Activated gamma-delta T cell treated with anti-CD3 and anti-CD28 coated beads, Interleukin-2, amount 50 U/mL, for 16 hours (primary cell): ENCODE data around the gene ROBO4.
A peak's percentile ranks its signal among the peaks of the same experiment; 100 is the strongest.

Experiments
- DNase-seq: peaks from one replicate; pipeline ENCODE4 v3.0.0-alpha.2; 2020; ENCODE audit warnings: low read depth

Gene ROBO4

DNA sequence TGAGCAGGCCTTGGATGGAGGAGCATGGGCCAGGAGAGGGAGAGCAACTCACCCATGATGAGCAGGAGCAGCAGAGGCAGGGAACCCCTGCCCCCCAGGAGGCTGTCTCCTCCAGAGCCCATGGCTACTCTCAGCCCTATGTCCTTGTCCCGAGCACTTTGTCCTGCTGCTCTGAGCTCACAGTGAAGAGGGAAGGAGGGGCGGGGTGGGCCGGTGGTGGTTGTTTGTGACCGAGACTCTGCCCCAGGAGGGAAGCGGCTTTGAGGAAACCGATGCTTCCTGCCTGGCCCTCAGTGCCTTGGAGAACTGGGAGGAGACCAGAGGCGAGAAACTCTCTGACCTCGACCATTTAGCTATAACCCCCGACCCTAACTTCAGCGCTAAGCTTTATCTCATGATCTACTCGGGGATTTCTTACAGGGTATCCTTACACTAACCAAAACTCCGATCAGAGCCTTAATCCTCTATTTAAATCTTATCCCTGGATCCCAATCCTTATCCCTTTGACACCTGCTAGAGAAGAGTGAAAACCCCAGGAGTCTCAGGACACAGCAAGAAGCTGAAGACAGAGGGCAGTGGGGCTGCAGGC lies at the start of gene ROBO4:
Gene ROBO4 (minus strand): TSS at position 192 of the 589 bp plus-strand sequence. CDS start 70 bp downstream, at position 122.
- DNase-seq: no peak

DNA sequence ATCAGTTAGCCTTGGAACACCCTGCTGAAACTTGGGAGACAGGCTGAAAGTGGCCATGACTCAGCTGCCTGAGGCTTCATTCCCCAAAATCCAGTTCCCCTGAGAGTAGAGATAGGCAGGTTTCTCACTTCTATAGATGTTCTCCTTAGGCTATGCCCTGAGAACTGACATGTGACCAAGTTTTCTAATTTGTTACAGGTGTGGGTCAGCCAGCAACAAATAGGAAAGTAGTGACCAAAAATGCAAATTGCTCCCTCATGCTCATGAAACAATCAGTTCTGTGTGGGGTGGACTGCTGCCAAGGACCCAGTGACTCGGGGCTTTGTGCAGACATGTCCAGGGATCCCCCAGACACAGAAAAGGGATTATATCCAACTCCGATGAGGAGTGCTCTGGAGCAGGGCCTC lies 49.1 kb upstream of the ROBO4 start:
- DNase-seq: no peak

DNA sequence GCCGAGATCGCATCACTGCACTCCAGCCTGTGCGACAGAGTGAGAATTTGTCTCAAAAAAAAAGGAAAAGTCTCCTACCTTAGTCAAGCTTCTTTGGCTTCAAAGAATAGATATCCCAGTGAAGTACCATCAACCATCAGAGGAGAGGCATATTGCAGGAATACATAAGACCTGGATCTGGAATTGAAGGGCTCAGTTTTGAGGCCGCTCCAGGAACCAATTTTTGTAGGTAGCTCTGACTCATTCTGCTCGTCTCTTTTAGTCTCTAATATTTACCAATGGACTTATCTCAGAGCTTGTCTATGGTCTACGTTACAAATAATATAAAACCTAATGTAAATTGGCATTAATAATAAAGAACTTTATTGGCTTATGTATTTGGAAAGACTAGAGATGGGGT lies 48.2 kb upstream of the ROBO4 start:
- DNase-seq: no peak

DNA sequence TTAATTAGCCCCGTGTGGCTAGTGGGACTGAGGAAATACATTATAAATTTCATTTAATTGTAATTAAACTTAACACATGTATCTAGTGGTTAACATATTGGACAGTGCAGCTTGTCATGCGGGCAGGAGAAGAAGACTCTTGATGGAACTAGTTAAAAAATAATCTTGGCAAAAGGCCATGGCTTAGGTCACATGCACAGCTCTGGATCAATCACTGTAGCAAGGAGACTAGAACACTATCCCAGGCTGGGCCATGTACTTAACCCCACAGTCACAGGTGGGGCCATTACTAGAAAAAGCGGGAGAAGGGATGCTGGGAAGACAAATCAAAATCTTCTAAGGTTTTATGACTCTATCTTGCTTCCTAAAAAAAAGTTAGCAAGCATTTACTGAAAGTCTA lies 46.9 kb upstream of the ROBO4 start:
- DNase-seq: no peak

DNA sequence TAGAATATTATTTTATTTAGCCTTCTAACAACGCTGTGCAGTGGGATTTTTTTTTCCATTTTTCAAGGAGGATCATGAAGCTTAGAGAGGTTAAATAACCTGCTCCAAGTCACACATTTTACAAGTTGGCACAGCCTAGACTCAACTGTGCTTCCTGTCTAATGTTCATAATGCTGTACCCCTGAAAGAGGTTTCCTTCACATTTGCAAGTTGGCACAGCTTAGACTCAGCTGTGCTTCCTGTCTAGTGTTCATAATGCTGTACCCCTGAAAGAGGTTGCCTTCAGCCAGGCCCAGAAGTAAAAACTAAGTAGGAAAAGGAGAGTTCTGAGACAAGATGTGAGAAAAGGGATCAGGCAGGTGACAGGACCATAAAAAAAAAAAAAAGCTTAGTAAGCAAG lies 46.1 kb upstream of the ROBO4 start:
- no peak for DNase-seq

DNA sequence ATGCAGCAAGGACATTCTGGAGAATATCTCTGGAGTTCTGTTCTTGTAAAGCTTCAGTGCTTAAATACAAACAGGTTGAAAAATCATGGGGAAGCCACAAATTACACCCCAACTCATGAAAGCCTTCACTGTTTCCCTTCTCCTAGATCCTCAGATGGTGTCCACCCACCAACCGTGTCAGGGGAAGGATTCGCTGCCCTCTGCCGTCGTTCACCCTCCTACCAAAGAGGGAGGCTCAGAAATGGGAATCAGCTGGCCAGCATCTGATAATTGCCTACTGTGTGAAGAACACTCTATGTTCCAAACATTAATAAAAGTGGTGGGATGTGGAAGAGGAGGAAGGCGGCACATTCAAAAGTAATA lies 45.6 kb upstream of the ROBO4 start:
- no peak for DNase-seq

DNA sequence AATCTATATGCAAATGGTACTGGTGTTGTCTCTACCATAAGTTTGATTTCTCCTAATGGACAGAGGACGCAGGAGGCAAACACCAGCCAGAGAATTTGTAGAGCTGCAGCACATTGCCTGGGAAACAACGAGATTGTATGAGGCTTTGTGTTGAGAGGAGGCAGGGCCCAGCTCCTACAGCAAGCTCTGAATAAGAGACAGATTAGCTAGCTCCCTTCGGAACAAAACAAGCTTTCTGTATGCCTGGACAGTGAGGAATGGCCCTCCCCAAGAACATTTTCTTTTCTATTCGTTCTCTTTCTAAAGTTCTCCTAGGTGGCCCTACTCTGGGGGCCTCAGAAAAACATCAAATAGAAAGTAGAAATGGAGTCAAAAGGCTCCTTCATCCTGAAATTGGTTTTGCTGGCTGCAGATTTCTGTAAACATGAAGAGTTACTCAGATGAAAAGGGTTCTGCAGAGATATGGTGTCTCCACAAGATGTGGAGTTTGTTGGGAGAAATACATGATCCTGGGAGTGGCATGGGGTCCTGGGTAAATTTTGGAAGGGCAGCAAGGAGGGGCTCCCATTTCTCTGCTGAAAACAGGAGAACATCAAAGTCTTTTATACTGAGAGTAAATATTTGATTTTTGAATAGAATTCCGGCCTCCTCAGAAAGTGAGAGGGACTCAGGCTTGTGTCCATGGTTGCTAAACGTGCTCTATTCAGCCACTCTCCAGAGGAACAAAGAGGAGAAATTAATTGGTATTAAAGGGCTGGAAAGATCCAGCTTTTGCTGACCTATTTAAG lies 45.0 kb upstream of the ROBO4 start:
- DNase-seq: no peak

DNA sequence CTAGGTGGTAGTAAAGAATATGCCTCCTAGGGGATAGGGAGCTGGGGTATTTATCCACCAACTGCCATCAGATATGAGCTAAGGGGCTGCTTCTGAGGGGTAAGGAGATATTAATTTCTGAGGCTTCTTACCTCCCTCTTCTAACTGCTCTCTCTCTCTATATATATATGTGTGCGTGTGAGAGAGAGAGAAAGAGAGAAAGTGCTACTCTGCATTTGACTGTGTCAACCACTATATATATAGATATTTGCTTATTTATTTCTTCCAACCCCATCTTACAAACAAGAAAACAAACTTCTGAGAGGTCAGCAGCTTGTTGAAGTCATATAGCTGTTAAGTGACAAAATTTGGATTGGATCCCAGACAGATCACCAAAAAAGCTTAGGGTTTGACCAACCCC lies 44.0 kb upstream of the ROBO4 start:
- DNase-seq: no peak

DNA sequence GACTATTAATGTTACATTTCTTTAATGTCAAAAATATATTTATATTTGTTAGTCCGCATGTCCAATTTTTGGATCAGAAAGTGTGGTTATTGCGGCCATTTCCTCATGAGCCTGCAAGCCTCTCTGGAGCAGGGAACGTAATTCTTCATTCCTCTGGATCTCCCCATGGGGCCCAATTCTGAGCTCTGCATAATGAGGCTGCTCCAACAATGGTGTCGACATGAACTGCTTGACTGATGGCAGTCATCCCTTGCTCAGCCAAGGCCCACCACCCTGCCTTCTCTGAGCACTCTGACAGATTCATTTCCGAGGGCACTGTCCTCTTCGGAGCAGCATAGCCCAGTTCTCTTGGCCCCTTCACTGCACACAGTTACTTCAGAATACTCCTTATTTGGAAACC lies 41.3 kb upstream of the ROBO4 start:
- DNase-seq: no peak

DNA sequence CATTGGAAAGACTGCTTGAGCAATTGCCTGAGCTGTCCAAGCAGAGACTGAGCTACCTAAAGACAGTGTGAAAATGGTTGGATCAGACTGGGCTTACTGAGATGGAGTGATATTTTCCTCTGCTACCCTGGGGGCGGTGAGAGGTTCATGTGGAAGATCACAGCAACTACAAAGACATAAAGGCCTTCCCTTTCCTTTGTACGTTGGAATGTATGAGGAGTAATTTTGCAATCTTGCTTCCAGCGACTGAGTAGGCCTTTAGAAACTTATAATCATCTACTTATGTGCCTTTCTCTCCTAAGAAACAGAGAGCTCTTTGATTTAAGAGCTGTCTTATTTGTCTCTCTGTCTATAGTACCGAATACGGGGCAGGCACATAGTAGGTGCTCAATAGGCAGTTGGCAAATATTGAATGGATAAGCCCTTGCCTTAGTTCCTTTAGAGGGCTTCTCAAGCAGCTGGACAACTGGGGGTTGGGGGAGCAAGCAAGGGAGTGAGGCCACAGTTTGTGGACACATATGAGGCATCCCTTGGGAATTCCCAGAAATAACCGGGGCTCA lies 40.6 kb upstream of the ROBO4 start:
- no peak for DNase-seq

DNA sequence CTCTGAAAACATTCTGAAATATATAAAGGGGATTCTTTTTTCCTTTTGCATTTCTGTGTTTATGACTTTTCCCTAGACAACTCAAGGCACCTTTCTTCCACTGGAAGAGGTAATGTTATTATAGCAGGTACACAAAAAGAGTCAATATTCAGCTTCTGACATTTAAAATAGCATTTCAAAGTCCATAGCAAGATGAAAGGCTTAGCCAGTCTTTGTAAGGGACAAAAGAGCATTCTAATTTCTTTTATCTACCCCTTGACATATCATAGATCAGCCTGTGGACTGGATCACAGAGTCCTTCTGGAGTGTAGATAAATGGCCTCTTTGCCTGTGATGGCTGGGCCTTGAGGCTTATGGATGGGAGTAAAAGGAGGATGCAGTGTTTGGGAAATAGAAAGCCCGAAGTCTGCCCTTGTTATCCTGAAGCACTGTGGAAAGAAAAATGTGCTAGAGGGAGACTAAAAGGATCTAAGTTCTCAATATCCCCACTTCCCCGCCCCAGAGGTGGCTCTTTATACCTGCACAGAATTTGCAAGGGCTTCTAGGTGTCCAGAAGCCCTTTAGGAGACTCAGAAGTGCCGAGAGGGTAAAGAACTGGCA lies 39.8 kb upstream of the ROBO4 start:
- no peak for DNase-seq

DNA sequence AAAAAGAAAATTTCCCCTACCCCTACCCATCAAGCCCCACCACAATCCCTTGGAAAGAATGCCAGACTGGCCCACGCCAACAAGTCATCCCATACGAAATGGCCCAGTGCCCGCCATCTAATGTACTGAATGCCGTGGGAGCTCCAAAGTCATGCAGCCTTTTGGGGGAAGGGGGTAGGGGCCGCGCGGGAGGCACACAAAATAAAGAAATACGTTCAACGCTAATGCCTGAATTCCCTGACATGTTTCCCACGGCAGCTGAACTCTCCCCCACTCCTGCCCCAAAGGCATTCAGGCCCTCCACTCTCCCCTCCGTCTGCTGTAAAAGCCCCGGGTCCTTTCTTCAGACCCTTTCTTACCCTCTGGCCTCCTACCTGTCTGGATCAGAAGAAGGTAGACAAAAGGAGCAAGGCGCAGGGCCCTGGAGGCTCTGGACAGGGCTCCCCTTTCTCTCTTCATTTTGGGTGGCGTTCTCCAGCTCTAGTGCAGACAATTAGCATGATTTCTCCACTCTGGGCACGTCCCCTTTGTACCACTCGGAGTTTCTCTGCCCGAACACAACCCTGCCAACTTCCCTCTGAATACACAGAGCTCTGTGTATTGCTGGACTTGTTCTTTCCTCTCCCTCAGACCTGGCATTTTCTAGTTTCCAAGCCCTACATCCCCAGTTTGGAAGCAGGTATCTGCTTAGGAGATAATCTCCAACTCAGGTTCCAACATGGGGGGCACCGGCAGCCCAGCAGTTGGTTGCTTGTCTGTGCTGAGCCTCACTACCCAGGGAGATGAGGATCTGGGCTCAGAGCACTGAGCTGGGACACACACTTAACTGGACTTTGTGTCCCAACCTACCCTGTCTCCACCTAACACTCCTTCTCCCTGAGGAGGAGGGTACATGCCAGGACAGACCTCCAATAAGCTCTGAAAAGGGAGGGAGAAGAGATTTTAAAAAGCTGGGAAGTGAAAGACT lies 38.2 kb upstream of the ROBO4 start, which contains the start of gene HEPACAM:
Gene HEPACAM (minus strand): TSS at position 500 of the 967 bp plus-strand sequence. CDS start 41 bp downstream, at position 459.
- DNase-seq: no peak

DNA sequence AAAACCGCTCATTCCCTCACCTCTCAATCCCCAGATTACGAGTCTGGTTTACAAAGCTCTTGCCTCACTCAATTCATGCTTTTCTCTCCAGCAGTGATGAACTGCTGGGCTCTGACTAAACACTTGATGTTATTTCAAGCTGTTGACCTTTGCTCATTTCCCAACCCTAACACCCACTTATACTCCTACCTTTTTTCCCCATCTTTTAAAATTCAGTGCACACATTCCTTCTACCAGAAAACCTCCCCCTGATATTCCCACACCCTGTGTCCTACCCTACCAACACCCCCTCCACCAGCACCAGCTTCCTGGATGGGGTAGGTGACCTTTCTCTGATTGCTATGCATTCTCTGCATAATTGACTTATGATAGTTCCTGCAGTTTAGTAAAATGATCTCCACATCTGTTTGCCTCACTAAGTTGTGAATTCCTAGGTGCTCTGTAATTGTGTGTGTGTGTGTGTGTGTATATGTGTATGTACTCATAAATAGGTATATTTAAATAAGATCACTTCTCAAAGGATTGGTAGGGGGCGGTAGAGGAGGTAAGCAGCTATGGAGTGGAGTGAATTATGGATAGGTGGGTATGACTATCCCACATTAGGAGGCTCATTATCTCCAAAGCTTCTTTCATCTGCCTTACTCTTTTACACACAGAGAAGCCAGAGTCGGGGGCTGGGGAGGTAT lies 37.3 kb upstream of the ROBO4 start:
- DNase-seq: no peak

DNA sequence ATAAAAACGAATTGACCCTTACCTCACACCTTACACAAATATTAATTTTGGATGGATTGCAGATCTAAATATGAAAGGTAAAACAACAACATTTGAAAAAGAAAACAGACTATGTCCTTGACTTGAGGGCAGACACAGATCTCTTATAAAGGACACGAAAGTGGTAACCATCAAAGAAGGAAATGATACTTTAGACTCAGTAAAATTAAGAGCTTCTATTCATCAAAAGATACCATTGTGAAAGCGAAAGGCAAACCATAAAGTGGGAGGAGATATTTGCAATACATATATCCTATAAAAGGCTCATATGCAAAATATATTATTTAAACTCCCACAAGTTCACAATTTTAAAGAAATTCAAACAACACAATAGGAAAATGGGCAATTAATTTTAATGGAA lies 33.1 kb upstream of the ROBO4 start:
- DNase-seq: no peak

DNA sequence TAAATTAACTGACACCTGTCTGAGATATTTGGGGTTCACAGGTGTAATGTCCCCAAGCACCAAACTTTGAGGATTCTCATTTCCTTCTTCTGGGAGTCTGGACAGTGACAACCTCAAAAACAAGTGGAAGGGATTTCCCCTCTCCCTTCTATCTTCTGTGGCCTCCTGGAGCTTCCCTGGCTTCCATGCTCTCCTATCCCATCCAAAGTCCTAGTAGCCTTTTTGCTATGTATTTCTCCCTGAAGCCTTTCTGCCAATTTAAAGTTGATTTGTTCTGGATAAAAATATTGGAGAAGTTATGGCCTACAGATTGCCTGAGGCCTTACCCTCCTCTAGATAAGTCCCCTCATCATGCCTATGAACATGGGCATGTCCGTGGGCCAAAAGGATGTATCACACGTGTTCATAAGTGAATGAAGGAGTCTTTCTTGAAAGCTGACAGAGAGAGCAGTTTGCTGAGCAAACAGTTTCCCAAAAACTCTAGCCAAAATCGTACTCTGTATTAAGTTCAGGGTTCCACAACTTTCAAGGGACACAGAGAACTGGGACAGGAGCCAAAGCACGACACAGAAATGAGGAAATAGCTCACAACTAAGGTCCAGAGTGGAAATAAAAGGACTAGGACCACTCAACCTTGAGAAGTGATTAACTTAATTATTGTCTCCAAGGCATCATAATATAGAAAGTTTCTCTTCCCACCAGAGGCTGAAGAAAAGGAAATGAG lies 31.4 kb upstream of the ROBO4 start:
- DNase-seq: no peak

DNA sequence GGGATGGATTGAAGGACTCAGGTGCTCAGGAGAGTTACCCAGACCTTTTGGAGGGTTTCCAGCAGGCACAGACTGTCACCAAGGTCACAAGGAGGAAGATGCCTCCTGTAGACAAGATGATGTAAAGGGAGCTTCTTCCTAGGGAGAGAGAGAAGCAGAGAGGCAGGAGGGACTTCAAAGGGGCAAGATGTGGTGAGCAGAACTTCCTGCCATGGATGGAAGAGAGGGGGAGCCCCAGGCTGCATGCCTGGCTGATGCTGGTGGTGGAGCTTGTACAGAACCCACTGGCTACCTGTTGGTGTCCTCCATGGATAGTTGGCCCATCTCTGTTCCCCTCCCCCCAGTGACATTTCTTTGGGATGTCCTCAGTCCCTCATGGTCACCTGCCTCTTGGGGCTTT lies 25.6 kb upstream of the ROBO4 start:
- no peak for DNase-seq

DNA sequence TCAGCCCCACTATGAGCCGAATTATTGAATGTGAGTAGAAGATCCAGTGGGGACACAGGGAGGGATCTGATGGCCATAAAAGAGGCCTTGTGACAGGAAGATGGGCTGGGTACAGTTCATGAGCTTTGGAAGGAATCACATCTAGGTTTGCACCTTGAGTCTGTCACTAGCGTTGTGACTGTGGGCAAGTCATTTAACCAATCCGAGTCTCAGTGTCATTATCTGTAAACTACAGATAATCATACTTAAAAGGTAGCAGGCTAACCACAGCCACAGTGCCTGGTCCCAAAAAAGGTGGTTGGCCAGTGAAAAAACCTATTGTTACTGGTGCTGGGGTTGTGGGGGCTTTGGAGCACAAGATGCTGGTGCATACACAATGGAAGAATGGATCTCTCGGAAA lies 25.2 kb upstream of the ROBO4 start:
- no peak for DNase-seq

DNA sequence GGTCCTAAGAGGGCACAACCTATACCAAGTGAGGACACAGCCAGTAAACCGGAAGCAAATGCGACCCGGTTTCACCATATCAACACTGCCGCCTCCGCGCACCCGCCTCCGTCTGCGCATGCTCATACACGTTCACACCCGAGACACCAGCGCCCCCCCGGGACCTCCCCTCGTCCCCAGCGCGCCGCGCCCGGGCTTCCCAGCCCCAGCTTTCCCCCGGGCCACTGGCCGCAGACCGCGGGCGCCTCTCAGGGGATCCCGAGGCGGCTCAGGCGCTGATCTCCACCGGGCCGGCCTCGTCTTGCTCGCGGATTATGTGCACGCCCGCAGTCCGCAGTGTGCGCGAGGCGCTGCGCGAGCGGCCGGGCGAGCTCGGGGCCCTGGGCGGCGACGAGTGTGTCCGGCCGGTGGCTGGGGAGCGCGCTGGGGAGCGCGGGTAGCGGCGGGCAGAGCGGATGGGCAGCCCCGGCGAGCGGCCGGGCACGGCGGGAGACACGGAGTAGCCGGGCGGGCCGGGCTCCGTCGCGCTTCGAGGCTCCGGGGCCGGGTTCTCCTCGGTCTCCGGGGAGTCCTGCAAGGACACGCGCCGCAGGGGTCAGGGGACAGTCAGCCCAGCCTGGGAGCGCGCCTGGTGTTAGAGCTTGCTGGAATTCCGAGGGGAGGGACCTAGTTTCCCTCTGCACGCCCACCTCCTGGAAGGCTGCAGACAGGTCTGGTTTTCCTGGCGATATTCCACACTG lies 23.4 kb upstream of the ROBO4 start:
- DNase-seq: peak; percentile 73

DNA sequence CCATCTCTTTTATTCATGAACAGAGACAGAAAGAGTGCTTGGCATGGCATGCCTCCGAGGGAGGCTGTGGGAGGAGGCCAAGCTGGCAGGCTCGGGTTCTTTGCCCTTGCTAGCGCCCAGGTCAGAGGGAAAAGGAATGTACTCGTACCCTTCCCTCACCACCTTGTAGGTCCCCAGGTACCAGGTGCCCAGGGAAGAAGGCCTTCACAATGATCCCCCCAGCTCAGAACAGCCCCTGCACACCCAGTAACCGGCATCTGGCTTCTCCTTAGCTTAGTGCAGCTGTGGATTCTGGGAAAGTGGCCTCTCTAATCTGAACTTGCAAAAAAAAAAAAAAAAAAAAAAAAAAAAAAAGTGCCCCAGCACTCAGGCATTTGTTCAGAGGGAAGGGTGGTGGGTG lies 22.7 kb upstream of the ROBO4 start:
- no peak for DNase-seq

DNA sequence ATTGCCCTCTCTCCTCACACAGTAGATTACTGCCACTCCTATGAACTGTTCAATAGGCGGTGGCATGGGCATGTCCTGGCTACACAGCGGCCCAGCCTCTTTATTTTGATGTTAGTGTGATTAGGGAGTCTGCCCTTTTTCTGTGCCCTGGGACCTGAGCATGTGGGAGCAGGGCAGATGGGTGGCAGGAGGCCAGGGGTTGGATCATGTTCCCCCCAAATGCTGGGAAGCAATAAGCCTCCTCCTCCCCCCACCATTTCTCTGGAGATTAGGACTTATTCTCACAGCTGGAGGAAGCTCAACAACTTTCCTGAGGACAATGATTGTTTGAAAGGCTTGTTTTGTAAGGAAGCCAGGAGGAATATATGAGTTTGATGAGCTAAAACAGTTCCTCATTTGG lies 22.2 kb upstream of the ROBO4 start:
- no peak for DNase-seq
